Measurements from ENCODE around the gene GALNT17.

- no peak for TF ChIP-seq CTCF (conservative IDR thresholded peaks at IDR 0.05; ENCODE audit: low read length)
- TF ChIP-seq EZH2phosphoT487 (IDR thresholded peaks at IDR 0.05; ENCODE audit: borderline replicate concordance), result no peak
Measured at GRCh38 chr7:71697400-71697799, 565.5 kb downstream of the GALNT17 start.

All from Loucy (cell line).